Muscle of back (tissue), 13 donors: ENCODE data around the gene ZNG1F. TPM values are rescaled to one million over a fixed set of nuclear protein-coding genes. Genes with fewer than 3 reads are reported as not detected.
"Not testable (repeated sequence)": the region's sequence is repeated elsewhere in the genome, so short reads cannot be mapped to it uniquely, and the experiment has no call there.

ENCODE experiments used
- DNase-seq, 3 donors: peaks; one replicate each; pipeline versions ENCODE4 v3.0.0 to v3.0.0-alpha.2; 2013
- long read RNA-seq, 9 donors: transcript quantifications; one replicate each; lab custom pipeline, GENCODE V29; 2026
- polyA plus RNA-seq, 10 donors: library from polyadenylated mRNA; unstranded; fragments of 120-200 nt; gene quantifications; one replicate each; pipeline ENCODE4 v1.2.1, GENCODE V29; 2013; ENCODE audit not compliant: insufficient read length in 10 of 10

ZNG1F gene
- 10 to 100 TPM in 3 of 10 donors, 1 to 10 TPM in 7; 3.2 to 11.7 (median 6.5) TPM for polyA plus RNA-seq
- long read RNA-seq, donor 1, partial matches to known transcripts: 9 of 9 reads
- long read RNA-seq, donor 1, other reads (novel, unspliced or antisense): 0 of 9 reads
- long read RNA-seq, donor 2, partial matches to known transcripts: 21 of 21 reads
- long read RNA-seq, donor 2, other reads (novel, unspliced or antisense): 0 of 21 reads
- long read RNA-seq, donor 3: 0 reads
- long read RNA-seq, donor 4, partial matches to known transcripts: 11 of 11 reads
- long read RNA-seq, donor 4, other reads (novel, unspliced or antisense): 0 of 11 reads
- long read RNA-seq, donor 5, partial matches to known transcripts: 18 of 18 reads
- long read RNA-seq, donor 5, other reads (novel, unspliced or antisense): 0 of 18 reads
- long read RNA-seq, donor 6, partial matches to known transcripts: 19 of 19 reads
- long read RNA-seq, donor 6, other reads (novel, unspliced or antisense): 0 of 19 reads
- long read RNA-seq, donor 7, partial matches to known transcripts: 9 of 9 reads
- long read RNA-seq, donor 7, other reads (novel, unspliced or antisense): 0 of 9 reads
- long read RNA-seq, donor 8, partial matches to known transcripts: 13 of 13 reads
- long read RNA-seq, donor 8, other reads (novel, unspliced or antisense): 0 of 13 reads
- long read RNA-seq, donor 9: 0 reads

- not testable (repeated sequence) for DNase-seq
Observed at GRCh38 chr9:41189217-41189616, at the start of gene ZNG1F. Gene ZNG1F, minus strand, starts transcription at chr9:41189317. Its CDS starts 59 bp downstream, at chr9:41189258.

- peak in 1 of 3 donors; percentile 34 for DNase-seq
Observed at GRCh38 chr9:41237110-41237749, 48.1 kb upstream of the ZNG1F start.

- DNase-seq: not testable (repeated sequence)
Observed at GRCh38 chr9:41236486-41237109, 47.5 kb upstream of the ZNG1F start.

GRCh38 chr9:41234811-41235805 lies 46.0 kb upstream of the ZNG1F start:
- peak in 1 of 3 donors; percentile 10 for DNase-seq

- not testable (repeated sequence) for DNase-seq
Observed at GRCh38 chr9:41234221-41234620, 45.1 kb upstream of the ZNG1F start.

- DNase-seq: peak in 1 of 3 donors; percentile 1
Observed at GRCh38 chr9:41232326-41232725, 43.2 kb upstream of the ZNG1F start.

GRCh38 chr9:41230418-41230817 lies 41.3 kb upstream of the ZNG1F start:
- DNase-seq: peak in 1 of 3 donors; percentile 7

GRCh38 chr9:41229408-41230401 lies 40.6 kb upstream of the ZNG1F start:
- DNase-seq: peak in 1 of 3 donors; percentile 24

- not testable (repeated sequence) for DNase-seq
Observed at GRCh38 chr9:41219831-41220230, 30.7 kb upstream of the ZNG1F start.

- DNase-seq: not testable (repeated sequence)
Observed at GRCh38 chr9:41188439-41188838, 678 bp downstream of the ZNG1F start.

- not testable (repeated sequence) for DNase-seq
Observed at GRCh38 chr9:41174994-41175393, 14.1 kb downstream of the ZNG1F start.

- DNase-seq: not testable (repeated sequence)
Observed at GRCh38 chr9:41150116-41150515, 39.0 kb downstream of the ZNG1F start.

GRCh38 chr9:41141878-41142277 lies 47.2 kb downstream of the ZNG1F start:
- not testable (repeated sequence) for DNase-seq

- DNase-seq: not testable (repeated sequence)
Observed at GRCh38 chr9:41128581-41128980, 60.5 kb downstream of the ZNG1F start, which contains the start of gene FOXD4L6. Gene FOXD4L6, minus strand, starts transcription at chr9:41128681. Its CDS starts 298 bp downstream, at chr9:41128383.

GRCh38 chr9:41126746-41127446 lies 62.2 kb downstream of the ZNG1F start:
- DNase-seq: not testable (repeated sequence)

- DNase-seq: not testable (repeated sequence)
Observed at GRCh38 chr9:41125936-41126335, 63.2 kb downstream of the ZNG1F start.

GRCh38 chr9:41125109-41125658 lies 63.9 kb downstream of the ZNG1F start:
- not testable (repeated sequence) for DNase-seq
